Measurements from ENCODE around the gene RPL21.
"Not testable (repeated sequence)": the region's sequence is repeated elsewhere in the genome, so short reads cannot be mapped to it uniquely, and the experiment has no call there.

Gene RPL21

DNA sequence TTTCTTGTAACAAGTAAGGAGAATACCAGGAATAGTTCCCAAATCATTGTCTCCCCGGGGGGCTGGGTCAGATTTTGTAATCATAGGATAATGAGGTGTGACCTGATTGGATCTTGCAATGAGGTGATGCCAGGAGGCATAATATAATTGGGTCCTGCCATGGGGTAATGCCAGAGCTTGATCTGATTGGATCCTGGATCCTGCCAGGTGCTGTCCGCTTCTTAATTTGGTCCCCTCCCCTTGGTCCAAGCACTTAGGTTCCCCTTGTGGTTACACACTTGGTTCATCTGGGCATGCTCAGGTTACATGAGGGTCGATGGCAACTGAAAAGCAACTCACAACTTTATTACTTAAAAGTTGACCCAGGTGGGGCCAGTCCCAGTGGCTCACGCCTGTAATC lies 39.4 kb downstream of the RPL21 start:
- no peak for DNase-seq

DNA sequence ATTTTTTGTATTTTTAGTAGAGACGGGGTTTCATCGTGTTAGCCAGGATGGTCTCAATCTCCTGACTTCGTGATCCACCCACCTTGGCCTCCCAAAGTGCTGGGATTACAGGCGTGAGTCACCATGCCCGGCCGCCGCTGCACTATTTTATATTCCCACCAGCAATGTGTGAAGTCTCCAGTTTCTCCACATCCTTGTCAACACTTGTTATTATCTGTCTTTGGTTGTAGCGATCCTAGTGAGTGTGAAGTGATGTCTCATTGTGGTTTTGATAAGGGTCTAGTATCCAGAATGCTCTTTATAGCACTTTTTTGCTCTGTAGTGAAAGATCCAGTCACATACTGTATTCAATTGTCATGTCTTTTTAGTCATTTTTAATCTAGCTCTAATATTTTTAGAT lies 40.6 kb downstream of the RPL21 start:
- not testable (repeated sequence) for DNase-seq

DNA sequence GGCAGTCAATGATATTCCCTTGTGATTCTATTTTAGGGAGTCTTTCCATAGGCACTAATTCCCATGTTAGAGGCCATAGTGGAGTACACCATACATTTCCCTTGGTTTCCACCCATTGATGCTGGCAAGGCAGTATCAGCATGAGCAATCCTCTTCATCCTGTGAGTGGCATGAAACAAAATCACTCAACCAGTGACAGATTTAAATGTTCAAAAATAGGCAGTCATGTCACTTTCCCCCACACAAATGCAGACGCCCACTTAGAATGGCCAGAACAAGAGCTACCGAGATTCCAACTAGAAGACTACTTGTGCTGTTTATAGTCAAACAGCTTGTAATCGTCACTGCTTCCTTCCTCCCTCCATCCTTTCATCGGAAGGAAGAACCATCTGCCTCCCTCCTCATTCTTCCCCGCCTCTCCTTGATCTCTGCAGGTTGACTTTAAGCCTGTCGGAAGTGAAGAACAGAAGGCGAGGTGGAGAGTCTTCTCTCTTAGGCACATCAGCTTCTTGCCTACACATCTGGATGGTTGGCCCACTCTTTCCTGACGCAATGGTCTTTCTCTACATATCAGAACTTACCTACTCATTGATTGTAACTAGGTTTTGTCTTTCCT lies 41.8 kb downstream of the RPL21 start:
- DNase-seq: no peak

DNA sequence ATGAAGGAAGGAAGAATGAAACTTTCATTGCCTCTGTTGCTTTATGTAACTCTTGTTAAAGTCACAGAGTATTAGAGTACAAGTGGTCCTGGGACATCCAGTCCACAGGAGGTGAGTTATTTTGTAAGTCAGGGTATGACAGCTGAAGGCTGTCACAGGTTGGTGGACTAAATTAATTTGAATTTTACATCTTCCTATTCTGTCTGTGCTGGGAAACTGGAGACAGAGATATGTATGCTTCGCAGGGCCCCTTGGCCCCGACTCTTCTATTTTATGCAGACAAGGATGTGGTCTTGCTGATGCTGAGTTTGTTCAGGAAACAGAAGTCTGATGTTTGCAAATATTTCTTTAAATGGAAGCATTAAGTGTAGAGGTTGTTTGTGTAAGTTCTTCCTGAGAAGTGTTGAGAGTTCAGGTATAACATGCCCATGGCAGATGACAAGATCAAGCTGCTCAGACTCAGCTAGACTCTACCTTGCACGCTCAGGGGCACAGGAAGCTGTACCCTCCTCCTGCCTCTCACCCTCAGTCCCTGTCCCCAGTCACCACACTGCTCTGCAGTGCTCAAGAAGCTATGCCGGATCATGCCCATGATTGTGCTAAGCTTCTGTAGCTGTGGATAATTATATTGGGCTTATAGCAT lies 42.6 kb downstream of the RPL21 start:
- no peak for DNase-seq

DNA sequence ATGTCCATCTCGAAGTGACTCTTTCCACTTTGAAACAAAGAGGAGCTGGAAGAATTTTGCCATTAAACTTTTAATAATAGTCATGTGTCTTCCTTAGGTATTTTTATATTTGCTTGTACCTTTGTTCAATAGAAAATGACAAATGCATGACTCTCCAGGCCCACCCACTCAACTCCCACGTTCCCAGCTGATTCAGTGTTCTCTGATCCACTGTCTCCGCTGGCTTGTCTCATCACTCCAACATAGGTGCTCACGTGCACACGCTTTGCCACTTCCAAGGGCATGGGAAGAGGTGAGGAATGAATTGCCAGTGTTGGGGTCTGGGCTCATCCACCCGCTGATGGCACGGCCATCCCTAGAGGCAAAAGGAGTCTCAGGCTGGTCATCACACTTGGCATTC lies 43.7 kb downstream of the RPL21 start:
- DNase-seq: peak in 1 of 2 experiments; percentile 16

DNA sequence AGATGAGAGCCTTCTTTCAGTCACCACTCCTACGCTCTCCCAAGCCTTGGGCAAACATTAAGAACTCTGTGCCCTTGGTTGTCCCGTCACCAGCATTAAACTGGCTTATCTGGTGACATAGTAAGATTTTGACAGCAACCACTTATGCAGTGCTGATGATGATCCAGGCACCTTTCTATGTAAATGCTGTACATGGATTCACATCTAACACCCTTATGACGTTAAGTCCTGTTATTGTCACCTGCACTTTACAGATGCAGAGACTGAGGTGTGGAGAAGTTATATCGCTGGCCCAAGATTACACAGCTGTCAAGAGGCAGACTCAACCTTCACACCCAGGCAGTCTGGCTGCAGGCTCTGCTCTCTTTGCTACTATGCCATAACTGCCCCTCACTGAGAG lies 44.3 kb downstream of the RPL21 start:
- DNase-seq: no peak

DNA sequence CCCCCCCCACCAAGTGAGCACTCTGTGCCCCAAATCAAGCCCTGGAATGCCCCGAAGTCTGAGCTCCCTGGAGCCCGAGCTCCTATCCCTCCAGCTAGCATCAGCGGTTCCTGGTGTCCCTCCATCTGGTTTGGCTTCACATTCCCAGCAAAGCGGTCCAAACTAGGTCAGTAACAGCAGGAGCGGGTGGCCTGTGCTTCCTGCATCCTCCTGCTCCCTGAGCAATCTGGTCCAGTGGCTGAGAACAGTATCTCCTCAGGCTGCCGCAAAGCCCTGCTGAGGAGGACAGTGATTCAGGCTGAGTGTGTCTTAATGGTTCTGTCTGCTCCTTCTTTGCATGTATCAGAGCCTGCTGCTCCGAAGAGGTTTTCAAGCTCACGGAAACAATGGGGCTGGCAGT lies 45.1 kb downstream of the RPL21 start:
- no peak for DNase-seq

DNA sequence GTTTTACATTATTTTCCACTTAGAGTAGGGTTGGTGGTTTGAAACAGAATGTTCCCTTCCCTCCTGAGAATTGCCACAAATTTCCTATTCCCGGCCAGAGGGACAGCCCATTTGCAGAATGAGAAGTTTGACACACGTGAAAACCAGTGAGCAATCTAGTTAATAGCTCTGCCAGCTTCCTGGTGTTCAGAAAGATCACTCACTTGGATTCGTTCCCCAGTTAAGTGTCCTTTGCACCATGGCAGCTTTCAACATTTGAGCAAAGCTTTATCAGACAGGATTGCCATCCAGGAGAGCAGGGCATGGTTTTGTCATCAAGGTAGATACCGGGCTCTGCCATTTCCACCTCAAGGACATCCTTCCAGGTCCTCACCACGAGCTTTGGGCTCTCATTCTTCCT lies 47.5 kb downstream of the RPL21 start:
- no peak for DNase-seq

DNA sequence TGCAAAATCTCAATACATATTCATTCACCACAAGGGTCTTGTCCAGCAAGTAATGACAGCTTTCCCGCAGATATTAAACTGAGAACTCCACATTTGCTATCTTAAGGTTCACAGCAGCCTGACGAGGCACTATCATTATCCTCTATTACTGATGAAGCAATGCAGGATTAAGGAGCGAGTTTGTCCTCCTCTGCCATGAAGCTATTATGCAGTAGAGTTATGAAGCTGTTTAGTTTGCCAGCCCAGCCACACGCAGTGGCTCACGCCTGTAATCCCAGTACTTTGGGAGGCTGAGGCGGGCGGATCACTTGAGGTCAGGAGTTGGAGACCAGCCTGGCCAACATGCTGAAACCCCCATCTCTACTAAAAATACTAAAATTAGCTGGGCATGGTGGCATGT lies 49.0 kb downstream of the RPL21 start:
- not testable (repeated sequence) for DNase-seq

DNA sequence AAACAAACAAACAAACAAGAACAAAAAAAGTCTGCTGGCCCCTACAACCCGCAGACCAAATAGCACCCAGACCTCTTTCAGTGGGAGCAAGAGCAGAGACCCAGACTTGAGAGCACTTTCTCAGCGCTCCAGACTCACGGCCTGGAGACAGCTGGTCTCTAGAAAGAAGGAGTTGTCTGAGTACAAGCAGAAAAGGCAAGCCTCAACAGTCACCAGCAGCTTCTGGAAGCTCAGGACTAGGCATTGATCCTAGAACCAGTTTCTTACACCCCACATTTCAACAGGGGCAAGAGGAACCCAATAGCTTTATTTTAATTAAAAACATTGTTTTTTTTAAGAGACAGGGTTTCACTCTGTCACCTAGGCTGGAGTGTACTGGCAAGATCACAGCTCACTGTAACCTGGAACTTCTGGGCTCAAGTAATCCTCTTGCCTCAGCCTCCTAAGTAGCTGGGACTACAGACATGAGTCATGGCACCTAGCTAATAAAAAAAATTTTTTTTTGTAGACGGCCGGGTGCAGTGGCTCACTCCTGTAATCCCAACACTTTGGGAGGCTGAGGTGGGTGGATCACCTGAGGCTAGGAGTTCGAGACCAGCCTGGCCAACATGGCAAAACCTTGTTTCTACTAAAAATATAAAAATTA lies 49.7 kb downstream of the RPL21 start:
- DNase-seq: no peak

DNA sequence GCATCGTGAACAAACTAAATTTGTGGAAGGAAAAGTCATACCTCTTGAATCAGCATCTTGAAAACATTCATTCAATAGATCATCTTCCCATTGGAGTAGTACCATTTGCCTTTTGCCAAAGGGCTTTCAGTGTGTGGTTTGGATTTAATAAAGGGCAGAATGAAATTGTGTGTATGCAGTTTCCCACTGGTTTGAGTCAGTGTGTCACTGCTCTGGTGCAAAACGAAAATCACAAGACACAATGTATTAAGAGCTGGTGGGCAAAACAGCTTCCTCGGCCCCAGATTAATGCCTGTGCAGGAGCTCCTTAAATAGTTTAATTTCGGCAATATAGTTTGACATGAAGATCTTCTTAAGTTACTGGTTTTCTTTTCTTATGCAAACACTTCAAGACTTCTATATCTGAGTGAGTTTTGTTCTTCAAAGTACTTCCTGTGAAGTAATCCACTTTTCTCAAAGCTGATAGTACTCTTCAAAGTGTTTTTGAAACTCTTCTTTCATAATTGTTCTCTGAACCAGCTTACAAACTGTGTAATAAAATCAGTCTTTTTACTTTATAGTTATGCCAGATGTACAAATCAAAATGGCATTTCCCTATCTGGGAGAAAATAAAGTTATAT lies 51.4 kb downstream of the RPL21 start:
- DNase-seq: no peak

DNA sequence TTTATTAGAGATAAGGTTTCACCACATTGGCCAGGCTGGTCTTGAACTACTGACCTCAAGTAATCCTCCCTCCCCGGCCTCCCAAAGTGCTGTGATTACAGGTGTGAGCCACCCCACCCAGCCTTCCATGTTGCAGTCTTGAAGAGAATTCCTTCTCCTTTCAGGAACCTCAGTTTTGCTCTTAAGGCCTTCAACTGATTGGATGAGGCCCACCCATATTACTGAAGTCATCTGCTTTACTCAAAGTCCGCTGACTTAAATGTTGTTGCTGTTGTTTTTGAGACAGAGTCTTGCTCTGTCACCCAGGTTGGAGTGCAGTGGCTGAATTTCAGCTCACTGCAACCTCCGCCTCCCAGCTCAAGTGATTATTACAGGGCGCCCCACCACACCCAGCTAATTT lies 52.7 kb downstream of the RPL21 start:
- no peak for DNase-seq

DNA sequence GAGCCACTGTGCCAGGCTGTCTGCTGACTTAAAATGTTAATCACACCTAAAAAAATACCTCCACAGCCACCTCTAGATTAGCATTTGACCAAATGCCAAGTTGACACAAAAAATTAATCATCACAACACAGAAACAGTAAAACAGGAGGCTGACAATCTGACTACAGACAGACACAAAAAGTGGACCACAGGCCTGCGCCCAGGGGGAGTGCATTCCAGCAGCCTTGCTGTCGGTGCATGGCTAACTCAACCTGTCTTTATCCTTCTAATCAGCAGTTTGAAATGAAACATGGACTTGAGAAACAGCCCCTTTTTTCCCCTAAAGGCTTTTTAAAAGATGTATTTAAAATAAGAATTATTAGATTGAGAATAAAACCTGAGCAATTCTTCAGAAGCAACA lies 53.3 kb downstream of the RPL21 start:
- DNase-seq: no peak
